ENCODE data around the gene ANKRD44.
"Not testable (repeated sequence)": the region's sequence is repeated elsewhere in the genome, so short reads cannot be mapped to it uniquely, and the experiment has no call there.

DNA sequence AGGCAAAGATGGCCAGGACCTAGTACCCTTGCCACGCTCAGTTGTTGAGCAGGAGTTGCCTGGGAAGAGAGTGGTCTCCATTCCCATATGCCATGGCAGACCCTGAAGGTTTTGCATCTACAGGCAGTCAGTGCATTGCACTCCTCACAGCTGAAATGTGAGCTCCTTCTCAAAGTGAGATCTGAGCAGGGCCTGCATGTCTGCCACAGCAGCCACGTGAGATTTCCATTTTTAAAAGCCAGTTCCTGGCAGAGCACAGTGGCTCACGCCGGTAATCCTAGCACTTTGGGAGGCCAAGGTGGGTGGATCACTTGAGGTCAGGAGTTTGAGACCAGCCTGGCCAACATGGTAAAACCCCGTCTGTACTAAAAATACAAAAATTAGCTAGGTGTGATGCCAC is 33.4 kb upstream of the ANKRD44 start:
- TF ChIP-seq, protein P1, sequence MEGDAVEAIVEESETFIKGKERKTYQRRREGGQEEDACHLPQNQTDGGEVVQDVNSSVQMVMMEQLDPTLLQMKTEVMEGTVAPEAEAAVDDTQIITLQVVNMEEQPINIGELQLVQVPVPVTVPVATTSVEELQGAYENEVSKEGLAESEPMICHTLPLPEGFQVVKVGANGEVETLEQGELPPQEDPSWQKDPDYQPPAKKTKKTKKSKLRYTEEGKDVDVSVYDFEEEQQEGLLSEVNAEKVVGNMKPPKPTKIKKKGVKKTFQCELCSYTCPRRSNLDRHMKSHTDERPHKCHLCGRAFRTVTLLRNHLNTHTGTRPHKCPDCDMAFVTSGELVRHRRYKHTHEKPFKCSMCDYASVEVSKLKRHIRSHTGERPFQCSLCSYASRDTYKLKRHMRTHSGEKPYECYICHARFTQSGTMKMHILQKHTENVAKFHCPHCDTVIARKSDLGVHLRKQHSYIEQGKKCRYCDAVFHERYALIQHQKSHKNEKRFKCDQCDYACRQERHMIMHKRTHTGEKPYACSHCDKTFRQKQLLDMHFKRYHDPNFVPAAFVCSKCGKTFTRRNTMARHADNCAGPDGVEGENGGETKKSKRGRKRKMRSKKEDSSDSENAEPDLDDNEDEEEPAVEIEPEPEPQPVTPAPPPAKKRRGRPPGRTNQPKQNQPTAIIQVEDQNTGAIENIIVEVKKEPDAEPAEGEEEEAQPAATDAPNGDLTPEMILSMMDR (IDR thresholded peaks at IDR 0.05) = not testable (repeated sequence)
- not testable (repeated sequence) for TF ChIP-seq SIN3A (IDR thresholded peaks at IDR 0.05; ENCODE audit: borderline replicate concordance, insufficient read depth, low read depth, low read length); POLR2AphosphoS5 (IDR thresholded peaks at IDR 0.05; ENCODE audit: low read depth, low read length); TCF7L2 (IDR thresholded peaks at IDR 0.05; ENCODE audit: low read depth, low read length)
- TF ChIP-seq, protein P2, sequence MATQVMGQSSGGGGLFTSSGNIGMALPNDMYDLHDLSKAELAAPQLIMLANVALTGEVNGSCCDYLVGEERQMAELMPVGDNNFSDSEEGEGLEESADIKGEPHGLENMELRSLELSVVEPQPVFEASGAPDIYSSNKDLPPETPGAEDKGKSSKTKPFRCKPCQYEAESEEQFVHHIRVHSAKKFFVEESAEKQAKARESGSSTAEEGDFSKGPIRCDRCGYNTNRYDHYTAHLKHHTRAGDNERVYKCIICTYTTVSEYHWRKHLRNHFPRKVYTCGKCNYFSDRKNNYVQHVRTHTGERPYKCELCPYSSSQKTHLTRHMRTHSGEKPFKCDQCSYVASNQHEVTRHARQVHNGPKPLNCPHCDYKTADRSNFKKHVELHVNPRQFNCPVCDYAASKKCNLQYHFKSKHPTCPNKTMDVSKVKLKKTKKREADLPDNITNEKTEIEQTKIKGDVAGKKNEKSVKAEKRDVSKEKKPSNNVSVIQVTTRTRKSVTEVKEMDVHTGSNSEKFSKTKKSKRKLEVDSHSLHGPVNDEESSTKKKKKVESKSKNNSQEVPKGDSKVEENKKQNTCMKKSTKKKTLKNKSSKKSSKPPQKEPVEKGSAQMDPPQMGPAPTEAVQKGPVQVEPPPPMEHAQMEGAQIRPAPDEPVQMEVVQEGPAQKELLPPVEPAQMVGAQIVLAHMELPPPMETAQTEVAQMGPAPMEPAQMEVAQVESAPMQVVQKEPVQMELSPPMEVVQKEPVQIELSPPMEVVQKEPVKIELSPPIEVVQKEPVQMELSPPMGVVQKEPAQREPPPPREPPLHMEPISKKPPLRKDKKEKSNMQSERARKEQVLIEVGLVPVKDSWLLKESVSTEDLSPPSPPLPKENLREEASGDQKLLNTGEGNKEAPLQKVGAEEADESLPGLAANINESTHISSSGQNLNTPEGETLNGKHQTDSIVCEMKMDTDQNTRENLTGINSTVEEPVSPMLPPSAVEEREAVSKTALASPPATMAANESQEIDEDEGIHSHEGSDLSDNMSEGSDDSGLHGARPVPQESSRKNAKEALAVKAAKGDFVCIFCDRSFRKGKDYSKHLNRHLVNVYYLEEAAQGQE (IDR thresholded peaks at IDR 0.05; ENCODE audit: insufficient read depth in 1 of 2, low read depth in 2 of 2, low read length in 1 of 2) = not testable (repeated sequence)
